Uterus (tissue), 4 donors: Measurements from ENCODE around the gene WSCD2. TPM values are rescaled to one million over a fixed set of nuclear protein-coding genes. Genes with fewer than 3 reads are reported as not detected.

ENCODE experiments used
- DNase-seq, 2 donors: peaks; one replicate each; pipeline ENCODE4 v3.0.0-alpha.2; 2019 to 2020
- H3K27ac ChIP-seq, 2 donors: fragments of 200-600 bp; sonication (generic); 1 replicate in 1 of 2; 2 replicates in 1 of 2; pipeline ENCODE4 v1.5.1; 2016 to 2018
- H3K27me3 ChIP-seq, 2 donors: fragments of 200-600 bp; sonication (generic); one replicate each; pipeline ENCODE4 v1.5.1; 2018 to 2019; ENCODE audit warnings: control low read depth in 1 of 2
- H3K36me3 ChIP-seq, 2 donors: fragments of 200-600 bp; sonication (generic); one replicate each; pipeline ENCODE4 v1.5.1; 2019; ENCODE audit warnings: control low read depth in 1 of 2
- H3K4me1 ChIP-seq, 2 donors: fragments of 200-600 bp; sonication (generic); one replicate each; pipeline ENCODE4 v1.5.1; 2018 to 2019; ENCODE audit warnings: control low read depth in 1 of 2
- H3K4me3 ChIP-seq, 2 donors: fragments of 200-600 bp; sonication (generic); 1 replicate in 1 of 2; 2 replicates in 1 of 2; pipeline ENCODE4 v1.5.1; 2018 to 2019; ENCODE audit warnings: mild to moderate bottlenecking in 1 of 2
- H3K9me3 ChIP-seq, 2 donors: fragments of 200-600 bp; sonication (generic); one replicate each; pipeline ENCODE4 v1.5.1; 2019; ENCODE audit warnings: control low read depth in 1 of 2
- POLR2A ChIP-seq, 2 donors: fragments of 450-650 bp; IDR thresholded peaks; one replicate each; pipeline ENCODE4 v1.6.1; 2016; ENCODE audit warnings: antibody characterized with exemption in 2 of 2, mild to moderate bottlenecking in 1 of 2, moderate library complexity in 1 of 2
- intact Hi-C: fragments of 100-400 bp; cut with DNase I; formaldehyde crosslinking; loops from one replicate; pipeline ENCODE4 v1.15.1; 2023; ENCODE audit warnings: low total_unique reads
- total RNA-seq, 4 donors: library from RNA; depleted of rRNA in 3 of 4; stranded (reverse); fragments of >200 nt in 3 of 4; gene quantifications; one replicate each; pipeline versions ENCODE4 v1.1.0 to v1.2.4, GENCODE V29; 2014 to 2023
- TF ChIP-seq, protein P1 (sequence below), 4 experiments: fragments of 200-600 bp in 2 of 4; fragments of 450-650 bp in 2 of 4; sonication (generic) in 2 of 4; IDR thresholded peaks; one replicate each; pipeline ENCODE4 v1.5.1; 2016 to 2019; ENCODE audit warnings: antibody characterized with exemption in 4 of 4, mild to moderate bottlenecking in 2 of 4, moderate library complexity in 1 of 4
- donor health status: DM: yes; HTN: yes; CAD: no.

The WSCD2 gene
- total RNA-seq, 4 donors from 2014 or later = 3.3 to 65.3 (median 17.2) TPM

DNA sequence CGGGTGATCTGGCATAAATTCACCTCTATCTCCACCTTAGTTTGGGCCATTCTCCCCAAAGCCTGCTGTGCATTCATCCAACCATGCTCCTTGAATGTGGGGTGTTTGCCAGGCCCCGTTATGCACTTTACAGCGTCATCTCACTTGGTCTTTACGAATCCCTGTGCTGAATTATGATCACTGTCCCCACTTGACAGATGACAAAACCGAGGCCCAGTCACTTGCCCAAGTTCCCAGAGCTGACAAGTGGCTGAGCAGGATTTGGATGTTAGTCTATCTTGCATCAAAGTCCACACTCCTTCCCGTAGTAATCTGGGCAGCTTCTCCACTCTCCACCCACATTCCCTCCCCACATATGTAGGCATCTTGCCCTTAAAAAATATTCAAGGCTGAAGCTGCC, 44.8 kb downstream of the WSCD2 start:
- no peak overlapping the region for H3K27ac ChIP-seq
- no peaks in the 10 kb centered on the region for H3K27me3 ChIP-seq
- no peaks in the 10 kb centered on the region for H3K36me3 ChIP-seq
- H3K9me3 ChIP-seq = no peaks in the 10 kb centered on the region
- no peaks in the 10 kb centered on the region for H3K4me1 ChIP-seq
- intact Hi-C loops = no loop called here
- TF ChIP-seq, protein P1, sequence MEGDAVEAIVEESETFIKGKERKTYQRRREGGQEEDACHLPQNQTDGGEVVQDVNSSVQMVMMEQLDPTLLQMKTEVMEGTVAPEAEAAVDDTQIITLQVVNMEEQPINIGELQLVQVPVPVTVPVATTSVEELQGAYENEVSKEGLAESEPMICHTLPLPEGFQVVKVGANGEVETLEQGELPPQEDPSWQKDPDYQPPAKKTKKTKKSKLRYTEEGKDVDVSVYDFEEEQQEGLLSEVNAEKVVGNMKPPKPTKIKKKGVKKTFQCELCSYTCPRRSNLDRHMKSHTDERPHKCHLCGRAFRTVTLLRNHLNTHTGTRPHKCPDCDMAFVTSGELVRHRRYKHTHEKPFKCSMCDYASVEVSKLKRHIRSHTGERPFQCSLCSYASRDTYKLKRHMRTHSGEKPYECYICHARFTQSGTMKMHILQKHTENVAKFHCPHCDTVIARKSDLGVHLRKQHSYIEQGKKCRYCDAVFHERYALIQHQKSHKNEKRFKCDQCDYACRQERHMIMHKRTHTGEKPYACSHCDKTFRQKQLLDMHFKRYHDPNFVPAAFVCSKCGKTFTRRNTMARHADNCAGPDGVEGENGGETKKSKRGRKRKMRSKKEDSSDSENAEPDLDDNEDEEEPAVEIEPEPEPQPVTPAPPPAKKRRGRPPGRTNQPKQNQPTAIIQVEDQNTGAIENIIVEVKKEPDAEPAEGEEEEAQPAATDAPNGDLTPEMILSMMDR (IDR thresholded peaks at IDR 0.05) = no peak
- no peak for TF ChIP-seq POLR2A (IDR thresholded peaks at IDR 0.05)
- DNase-seq = no peak
- H3K4me3 ChIP-seq = no peak overlapping the region

GRCh38 chr12:108174641-108175040, 45.6 kb downstream of the WSCD2 start:
- H3K36me3 ChIP-seq = no peaks in the 10 kb centered on the region
- no peak overlapping the region for H3K4me3 ChIP-seq
- H3K27me3 ChIP-seq = no peaks in the 10 kb centered on the region
- H3K27ac ChIP-seq = no peak overlapping the region
- no peaks in the 10 kb centered on the region for H3K4me1 ChIP-seq
- intact Hi-C loops = no loop called here
- TF ChIP-seq, protein P1 (IDR thresholded peaks at IDR 0.05) = no peak
- no peak for TF ChIP-seq POLR2A (IDR thresholded peaks at IDR 0.05)
- DNase-seq = no peak
- H3K9me3 ChIP-seq = no peaks in the 10 kb centered on the region

- Histone ChIP-seq H3K27ac (no peak overlapping the region), H3K27me3 (no peaks in the 10 kb centered on the region), H3K4me1 (no peaks in the 10 kb centered on the region), H3K9me3 (no peaks in the 10 kb centered on the region), H3K4me3 (no peak overlapping the region), H3K36me3 (no peaks in the 10 kb centered on the region)
- DNase-seq = no peak
- intact Hi-C loops = no loop called here
- no peak for TF ChIP-seq POLR2A (IDR thresholded peaks at IDR 0.05)
- TF ChIP-seq, protein P1 (IDR thresholded peaks at IDR 0.05) = no peak
Observed at GRCh38 chr12:108175310-108175709, 46.2 kb downstream of the WSCD2 start.

DNA sequence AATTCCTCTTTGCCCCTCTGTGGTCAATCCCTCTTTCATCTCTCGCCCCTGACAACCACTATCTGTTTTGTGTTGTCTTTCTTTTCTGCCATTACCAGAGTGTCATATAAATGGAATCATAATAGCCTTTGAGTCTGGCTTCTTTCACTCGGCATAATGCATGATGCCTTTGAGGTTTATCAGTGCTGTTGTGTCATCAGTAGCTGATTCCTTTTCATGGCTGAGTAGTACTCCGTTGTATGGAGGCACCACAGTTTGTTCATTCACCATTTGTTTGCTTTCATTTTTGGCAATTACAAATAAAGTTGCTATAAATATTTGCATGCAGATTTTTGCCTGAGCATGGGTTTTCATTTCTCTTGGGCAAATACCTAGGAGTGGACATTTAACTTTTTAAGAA, 47.2 kb downstream of the WSCD2 start:
- H3K27ac ChIP-seq = no peak overlapping the region
- intact Hi-C loops = no loop called here
- no peak for TF ChIP-seq POLR2A (IDR thresholded peaks at IDR 0.05)
- TF ChIP-seq, protein P1 (IDR thresholded peaks at IDR 0.05) = no peak
- H3K36me3 ChIP-seq = no peaks in the 10 kb centered on the region
- peaks cover 0 to 3% of the 10 kb centered on the region in 2 donors for H3K4me1 ChIP-seq
- DNase-seq = no peak
- H3K9me3 ChIP-seq = no peaks in the 10 kb centered on the region
- no peaks in the 10 kb centered on the region for H3K27me3 ChIP-seq
- H3K4me3 ChIP-seq = no peak overlapping the region

- Histone ChIP-seq H3K36me3 (no peaks in the 10 kb centered on the region), H3K27me3 (no peaks in the 10 kb centered on the region), H3K4me3 (no peak overlapping the region), H3K4me1 (peaks cover 0 to 7% of the 10 kb centered on the region in 2 donors), H3K9me3 (no peaks in the 10 kb centered on the region), H3K27ac (no peak overlapping the region)
- no peak for DNase-seq
- intact Hi-C loops = no loop called here
- TF ChIP-seq, protein P1 (IDR thresholded peaks at IDR 0.05) = no peak
- TF ChIP-seq POLR2A (IDR thresholded peaks at IDR 0.05) = no peak
Observed at GRCh38 chr12:108177131-108177530, 48.0 kb downstream of the WSCD2 start.
